Esophagus mucosa (tissue), 1 donor: ENCODE results near the gene RPL31. TPM values are rescaled to one million over a fixed set of nuclear protein-coding genes. Genes with fewer than 3 reads are reported as not detected.
A peak's percentile ranks its signal among the peaks of the same experiment; 100 is the strongest.
"Not testable (repeated sequence)": the region's sequence is repeated elsewhere in the genome, so short reads cannot be mapped to it uniquely, and the experiment has no call there.

ENCODE experiments used
- ATAC-seq: fragments of 200-7000 bp; cut with Tn5 transposase; one replicate; pipeline ENCODE4 v1.9.1; 2020
- total RNA-seq: library from RNA; stranded (reverse); gene quantifications from one replicate; pipeline ENCODE4 v1.2.4, GENCODE V29; 2023
- donor health status: DM: yes; HTN: yes; CAD: no.

Gene RPL31
- total RNA-seq, 1 donor from 2014 or later, result 1,141 TPM

DNA sequence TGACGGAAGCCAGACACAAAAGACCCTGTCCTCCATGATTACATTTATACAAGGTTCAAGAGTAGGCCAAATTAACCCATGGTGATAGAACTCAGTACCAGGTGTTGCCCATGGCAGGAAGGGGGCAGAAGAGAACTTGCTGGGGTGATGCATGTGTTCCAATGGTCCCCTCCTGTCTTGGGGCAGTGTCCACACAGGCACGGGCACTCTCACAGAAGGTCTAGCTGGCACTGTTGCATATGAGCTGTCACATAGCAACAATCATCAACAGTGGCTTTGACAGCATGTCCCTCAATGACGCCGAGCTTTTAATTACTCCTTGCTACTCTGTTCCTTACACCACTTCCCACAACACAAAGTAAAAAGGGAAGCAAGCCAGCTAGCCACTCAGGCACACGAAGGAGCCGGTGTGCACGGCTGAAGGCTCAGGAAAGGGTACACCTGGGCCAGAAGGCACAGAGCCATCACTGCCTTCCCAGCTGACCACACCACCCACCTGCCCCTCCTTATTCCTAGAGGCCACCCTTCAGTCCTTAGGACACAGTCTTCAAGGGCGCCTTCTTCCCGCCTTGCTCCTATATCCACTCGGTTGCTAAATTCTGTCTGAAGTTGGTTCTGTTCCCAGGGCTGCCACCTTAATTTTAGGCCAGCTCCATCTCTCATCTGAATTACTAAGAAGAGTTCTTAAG is 28.9 kb downstream of the RPL31 start:
- no peak for ATAC-seq

DNA sequence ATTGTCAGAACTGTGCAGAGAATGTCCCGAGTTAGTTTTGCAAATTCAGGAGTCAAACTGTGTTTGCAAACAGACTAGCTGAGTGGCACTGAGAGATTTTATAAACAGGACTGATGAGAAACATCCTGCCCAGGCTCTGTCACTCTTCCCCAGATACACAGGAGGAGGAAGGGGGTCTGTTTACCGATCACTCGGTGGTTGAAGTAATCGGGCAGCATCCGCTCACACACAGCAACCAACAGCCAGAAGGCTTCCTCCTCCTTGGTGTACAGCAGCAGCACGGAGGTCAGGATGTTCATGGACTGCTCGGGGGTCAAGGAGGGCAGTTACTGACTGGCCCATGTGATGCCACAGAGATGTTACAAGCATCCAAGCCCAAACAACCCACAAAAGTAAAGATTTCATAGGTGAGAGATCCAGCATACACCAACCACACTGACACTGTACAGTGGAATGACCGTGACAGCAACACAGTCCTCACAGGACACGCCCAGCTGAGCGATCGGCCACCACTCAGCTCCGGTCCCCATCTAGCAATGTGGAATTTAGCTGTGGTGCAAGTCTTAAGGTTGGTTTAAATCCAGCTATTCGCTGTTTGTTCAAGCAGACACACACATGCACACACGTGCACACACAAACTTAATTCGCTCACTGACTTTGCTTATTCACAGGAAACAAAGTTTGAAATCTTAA is 30.1 kb downstream of the RPL31 start:
- ATAC-seq, result peak; percentile 27

DNA sequence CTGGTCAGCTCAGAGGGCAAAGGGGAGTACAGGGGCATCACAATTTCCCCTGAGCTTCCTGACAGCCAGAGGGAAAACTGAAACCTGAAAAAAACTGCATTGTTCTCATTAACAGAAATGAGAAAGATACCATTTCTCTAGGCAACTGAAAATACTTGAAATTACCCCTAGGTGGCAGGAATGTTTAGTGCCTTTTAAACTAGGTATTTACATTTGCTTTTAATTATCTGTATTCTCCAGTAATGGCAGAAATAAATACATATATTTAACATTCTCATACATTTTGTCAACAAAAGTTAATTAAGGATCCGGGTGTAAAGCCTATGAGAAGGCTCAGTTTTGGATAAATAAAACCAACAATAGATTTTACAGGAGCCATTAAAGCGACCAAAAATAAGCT is 34.5 kb downstream of the RPL31 start:
- no peak for ATAC-seq

DNA sequence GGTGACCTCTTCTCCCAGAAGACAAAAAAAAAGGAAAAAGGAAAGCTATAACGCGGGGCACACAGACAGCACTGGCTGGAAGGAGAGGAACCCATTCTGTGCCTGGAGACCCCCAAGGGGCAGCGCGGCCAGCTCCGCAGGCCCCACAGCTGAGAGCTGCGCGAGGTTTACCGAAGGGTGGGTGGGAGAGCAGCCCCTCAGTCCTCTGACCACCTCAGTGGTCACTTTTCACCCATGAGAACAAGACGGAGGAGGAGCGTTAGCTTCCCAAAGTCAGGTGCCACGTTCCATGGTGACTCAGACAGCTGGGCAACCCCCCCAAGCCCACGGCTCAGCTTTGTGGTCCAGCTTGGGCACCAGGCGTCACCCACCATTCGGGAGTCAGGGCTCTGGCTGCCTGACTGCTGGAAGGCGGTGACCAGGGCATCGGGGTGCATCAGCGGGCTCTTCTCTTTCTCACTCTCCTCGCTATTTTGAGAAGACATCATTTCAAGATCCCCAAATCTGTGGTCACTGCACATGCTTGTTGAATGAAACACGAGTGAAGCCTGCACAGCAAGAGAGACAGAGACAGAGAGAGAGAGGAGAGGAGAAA is 35.2 kb downstream of the RPL31 start:
- no peak for ATAC-seq

DNA sequence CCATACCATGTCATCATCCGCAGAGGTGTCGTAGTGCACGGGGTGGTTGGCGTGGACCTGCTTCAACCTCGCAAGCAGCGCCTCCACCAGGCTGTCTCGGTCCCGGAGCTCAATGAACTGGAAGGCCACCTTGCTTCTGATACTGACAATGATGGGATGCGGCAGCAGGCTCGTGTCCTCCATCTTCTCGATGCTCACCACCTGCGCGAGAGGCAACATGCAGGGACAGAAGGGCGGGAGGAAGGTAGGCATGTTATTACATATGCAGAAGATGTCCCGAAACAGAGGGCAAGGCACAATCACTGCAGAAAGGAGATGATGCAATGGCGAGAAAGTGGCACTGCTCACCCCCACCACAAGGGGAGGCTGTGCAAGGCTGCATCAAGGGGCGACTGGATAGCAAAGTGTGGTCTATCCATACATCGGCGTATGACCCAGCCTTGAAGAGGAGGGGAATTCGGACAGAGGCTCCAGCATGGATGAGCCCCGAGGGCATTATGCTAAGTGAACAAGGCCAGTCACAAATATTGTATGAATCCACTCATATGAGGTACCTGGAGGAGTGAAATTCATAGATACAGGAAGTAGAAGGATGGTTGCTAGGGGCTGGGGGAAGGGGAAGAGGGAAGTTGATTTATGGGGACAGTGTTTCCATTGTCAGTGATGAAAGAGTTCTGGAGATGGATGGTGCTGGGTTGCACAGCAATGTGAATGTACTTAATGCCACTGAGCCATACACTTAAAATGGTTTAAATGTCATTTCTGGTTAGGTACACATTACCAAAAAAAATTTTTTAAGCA is 36.6 kb downstream of the RPL31 start:
- ATAC-seq, result peak; percentile 58

DNA sequence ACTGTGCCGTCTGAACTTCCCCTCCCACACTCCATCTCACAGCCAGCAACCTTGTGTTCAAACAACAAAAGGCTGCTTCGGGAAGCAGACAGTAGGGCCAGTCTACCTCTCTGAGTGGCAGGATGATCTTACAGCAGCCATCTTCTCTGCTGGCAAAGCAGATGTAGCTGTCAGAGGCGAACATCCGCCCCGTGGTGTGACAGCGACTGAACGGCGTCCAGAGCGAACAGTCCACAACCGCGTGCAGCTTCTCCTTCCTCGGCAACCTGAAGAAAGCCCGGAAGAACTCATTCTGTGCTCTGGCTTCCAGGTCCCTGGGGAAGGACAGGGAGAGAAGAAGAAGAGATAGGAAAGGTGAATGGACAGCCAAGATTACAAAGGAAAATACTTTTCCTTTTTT is 38.0 kb downstream of the RPL31 start:
- no peak for ATAC-seq

DNA sequence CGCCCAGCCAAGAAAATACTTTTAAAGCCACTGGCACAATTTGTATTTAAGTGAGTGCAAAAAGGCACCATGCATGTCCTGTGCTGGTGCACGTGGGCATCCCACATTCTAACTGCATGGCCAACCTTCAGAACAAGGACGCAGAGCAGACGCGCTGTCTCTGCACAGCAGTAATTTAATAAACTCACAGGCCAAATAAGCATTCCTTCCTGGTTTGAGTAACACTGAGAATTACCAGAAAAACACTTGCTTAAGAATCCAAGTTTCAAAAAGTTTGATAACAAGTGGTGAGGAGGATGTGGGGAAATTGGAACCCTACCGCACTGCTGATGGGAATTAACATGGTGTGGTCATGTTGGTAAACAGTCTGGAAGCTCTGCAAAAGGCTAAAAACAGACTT is 38.7 kb downstream of the RPL31 start:
- no peak for ATAC-seq

DNA sequence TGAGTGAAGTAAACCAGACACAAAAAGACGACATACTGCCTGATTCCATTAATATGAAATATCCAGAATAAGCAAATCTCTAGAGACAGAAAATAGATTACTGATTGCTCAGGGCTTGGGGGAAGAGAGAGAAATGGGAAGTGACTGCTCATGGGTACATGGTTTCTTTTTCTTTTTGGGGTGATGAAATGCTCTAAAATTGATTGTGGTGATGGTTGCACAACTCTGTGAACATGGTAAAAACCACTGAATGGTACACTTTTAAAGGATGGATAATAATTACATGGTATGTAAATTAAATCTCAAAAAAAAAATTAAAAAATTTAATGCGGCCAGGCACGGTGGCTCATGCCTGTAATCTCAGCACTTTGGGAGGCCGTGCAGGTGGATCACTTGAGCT is 39.3 kb downstream of the RPL31 start:
- ATAC-seq, result no peak

DNA sequence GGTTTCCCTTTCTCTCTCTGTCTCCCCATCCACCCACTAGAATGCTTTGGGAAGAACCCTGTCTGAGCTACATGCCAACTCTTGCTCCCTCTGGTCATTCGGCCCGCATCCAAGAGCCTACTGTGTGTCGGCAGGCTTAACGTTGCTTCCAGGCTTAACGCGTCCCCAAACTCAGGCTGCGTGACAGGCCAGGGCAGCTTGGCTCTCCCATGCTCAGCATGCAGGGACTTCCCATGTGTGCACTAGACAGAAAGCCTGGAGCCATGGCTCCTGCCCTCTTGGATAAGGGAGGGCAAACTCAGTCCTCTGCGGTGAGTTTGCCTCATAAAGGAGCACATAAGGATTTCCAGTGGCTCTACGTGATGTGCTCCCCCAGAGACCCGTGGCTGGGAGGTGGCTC is 43.2 kb downstream of the RPL31 start:
- no peak for ATAC-seq

DNA sequence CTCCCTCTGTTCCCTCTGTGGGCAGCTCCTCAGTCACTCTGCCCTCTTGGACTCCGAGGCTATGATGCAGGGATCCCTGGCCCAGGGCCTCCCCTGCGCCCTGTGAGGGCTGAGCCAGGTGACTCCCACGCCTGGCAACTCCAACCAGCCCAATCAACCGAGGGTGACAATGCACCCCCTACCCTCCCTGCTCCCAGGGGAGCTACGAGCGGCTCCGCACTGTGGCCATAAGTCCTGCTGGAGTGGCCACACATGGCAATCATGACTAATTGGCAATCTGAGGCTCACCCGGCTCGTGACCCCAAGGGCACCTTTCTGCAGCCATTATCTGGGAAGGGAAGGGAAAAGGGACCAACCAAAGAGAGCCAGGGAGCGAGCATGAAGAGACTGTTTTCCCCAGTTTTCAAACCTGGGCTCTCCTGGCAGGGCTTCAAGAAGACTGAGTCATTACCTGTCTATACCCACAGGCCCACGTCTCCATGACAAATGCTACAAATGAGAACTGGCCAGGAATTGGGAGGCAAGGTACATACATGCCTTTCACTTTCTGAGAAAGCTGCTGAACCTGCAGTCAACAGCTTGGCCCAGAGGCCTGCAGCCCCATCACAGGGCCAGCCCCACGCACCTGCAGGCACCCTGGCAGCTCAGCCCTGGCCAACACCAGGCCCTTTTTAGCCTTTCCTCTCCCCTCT is 45.1 kb downstream of the RPL31 start:
- ATAC-seq, result peak; percentile 94

DNA sequence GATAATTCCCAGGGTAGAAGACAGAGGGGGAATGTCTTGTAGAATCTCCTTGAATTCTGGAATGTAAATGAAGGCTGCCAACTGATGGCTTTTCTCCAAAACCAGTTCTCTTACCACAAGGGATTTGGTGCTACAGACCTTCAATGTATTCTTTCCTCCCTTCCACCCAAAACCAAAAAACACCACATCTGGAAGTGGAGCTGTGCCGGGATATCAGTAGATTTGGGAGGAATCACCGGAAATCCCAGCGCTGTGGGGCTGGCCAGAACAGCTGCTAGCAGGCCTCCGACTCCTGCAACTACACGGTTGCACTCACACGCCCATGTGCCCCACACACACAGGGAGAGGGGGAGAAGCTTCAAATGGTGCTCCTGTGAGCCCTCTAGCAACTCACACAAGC is 45.7 kb downstream of the RPL31 start:
- peak; percentile 34 for ATAC-seq

DNA sequence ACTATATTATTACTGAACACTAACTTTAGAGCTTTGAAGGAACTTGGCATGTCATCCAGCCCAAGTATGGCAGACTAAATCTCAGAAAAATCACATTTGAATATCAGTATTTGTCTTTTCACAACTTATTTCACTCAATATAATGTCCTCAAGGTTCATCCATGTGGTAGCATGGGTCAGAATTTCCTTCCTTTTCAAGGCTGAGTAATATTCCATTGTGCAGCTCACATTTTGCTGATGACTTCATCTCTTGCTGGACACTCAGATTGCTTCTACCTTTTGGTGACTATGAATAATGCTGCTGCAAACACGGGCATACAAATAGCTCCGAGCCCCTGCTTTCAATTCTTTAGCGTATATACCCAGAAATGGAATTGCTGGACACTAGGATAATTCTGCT is 46.7 kb downstream of the RPL31 start:
- no peak for ATAC-seq

DNA sequence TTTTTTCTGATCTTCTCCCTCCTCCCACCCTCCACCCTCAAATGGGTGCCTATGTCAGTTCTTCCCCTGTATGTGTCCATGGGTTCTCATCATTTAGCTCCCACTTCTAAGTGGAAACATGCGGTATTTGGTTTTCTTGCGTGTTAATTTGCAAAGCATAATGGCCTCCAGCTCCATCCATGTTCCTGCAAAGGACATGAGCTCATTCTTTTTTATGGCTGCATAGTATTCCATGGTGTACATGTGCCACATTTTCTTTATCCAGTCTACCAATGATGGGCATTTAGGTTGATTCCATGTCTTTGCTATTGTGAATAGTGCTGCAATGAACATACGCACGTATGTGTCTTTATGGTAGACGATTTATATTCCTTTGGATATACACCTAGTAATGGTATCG is 48.8 kb downstream of the RPL31 start:
- ATAC-seq, result not testable (repeated sequence)

DNA sequence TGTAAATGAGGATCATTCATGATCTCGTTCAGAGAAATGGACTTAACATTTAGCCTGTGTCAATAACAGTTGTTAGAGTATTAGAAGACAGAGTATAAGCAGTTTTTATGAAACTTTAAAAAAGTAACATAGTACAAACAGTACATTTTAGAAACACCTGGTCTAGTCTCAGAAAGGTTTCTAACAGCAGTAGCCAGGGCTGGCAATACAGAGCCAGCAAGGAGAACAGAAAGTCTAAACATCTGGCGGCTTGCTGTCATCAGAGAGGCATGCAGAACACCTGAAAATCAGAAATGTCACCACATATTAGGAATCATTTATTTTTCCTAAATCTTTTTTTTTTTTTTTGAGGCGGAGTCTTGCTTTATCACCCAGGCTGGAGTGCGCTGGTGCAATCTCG is 50.1 kb downstream of the RPL31 start:
- no peak for ATAC-seq

DNA sequence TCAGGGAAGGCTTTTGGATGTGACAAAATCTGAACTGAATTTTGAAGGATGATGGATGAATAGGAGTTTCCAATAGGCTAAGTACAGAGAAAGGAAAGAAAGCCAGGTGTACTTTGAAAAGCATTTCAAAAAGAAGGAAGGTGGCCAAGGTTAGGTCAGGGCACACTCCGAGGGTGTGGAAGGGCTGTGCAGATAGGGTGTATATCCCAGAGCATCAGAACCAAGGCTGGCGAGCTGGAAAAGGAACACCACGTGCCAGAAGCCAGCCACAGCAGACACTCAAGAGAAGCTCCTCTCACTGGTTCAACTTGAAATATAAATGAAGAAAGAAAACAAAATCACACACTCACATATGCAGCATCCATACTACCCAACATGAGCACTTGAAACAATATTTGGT is 51.0 kb downstream of the RPL31 start:
- no peak for ATAC-seq

Other genes starting within 250 kb of the RPL31 start
- gene NPAS2, start 182.2 kb upstream of the RPL31 start, total RNA-seq, result 63.6 TPM
- 17.8 TPM for gene TBC1D8, start 149.1 kb downstream of the RPL31 start, total RNA-seq